Fibroblast of mammary gland (primary cell): ENCODE data around the gene RAB8A.

Experiments used
- DNase-seq: peaks from one replicate; pipeline ENCODE4 v3.0.0-alpha.2; 2010; ENCODE audit warnings: low read depth
- H3K4me3 ChIP-seq: 2 replicates; pipeline ENCODE4 v1.5.1; 2011; ENCODE audit warnings: low read depth, mild to moderate bottlenecking, low read length, moderate library complexity; ENCODE audit not compliant: control insufficient read depth
- TF ChIP-seq, protein P1 (sequence below): conservative IDR thresholded peaks from 2 replicates; pipeline ENCODE4 v1.5.1; 2011; ENCODE audit warnings: low read depth, low read length, inconsistent platforms; ENCODE audit not compliant: control insufficient read depth, insufficient read depth

Gene RAB8A

DNA sequence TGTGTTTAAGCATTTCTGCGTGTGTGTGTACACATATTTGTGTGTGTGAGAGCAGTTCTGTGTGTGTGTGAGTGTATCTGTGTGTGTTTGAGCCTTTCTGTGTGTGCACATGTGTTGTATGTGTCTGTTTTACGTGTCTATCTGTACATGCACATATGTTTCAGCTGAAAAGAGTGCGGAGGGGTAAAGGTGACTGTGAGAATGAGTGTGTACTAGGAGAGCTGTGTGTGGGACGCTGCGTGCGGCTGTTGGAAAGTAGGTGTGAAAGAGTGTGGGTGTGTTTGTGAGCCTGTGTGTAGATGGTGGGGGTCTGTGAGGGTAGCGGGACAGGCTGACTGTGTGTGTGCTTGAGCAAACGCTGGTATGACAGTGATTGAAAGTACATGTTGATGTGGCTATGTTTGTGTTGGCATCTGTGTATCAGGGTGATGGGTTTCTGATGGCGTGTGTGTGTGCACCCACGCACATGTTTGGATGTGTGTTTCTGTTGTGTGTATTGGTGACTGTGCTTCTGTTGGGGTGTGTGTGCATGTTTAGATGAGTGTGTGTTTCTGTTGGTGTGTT lies 42.9 kb upstream of the RAB8A start:
- no peak for DNase-seq
- H3K4me3 ChIP-seq, result peak overlapping the region; percentile 66
- TF ChIP-seq, protein P1, sequence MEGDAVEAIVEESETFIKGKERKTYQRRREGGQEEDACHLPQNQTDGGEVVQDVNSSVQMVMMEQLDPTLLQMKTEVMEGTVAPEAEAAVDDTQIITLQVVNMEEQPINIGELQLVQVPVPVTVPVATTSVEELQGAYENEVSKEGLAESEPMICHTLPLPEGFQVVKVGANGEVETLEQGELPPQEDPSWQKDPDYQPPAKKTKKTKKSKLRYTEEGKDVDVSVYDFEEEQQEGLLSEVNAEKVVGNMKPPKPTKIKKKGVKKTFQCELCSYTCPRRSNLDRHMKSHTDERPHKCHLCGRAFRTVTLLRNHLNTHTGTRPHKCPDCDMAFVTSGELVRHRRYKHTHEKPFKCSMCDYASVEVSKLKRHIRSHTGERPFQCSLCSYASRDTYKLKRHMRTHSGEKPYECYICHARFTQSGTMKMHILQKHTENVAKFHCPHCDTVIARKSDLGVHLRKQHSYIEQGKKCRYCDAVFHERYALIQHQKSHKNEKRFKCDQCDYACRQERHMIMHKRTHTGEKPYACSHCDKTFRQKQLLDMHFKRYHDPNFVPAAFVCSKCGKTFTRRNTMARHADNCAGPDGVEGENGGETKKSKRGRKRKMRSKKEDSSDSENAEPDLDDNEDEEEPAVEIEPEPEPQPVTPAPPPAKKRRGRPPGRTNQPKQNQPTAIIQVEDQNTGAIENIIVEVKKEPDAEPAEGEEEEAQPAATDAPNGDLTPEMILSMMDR, result no peak

DNA sequence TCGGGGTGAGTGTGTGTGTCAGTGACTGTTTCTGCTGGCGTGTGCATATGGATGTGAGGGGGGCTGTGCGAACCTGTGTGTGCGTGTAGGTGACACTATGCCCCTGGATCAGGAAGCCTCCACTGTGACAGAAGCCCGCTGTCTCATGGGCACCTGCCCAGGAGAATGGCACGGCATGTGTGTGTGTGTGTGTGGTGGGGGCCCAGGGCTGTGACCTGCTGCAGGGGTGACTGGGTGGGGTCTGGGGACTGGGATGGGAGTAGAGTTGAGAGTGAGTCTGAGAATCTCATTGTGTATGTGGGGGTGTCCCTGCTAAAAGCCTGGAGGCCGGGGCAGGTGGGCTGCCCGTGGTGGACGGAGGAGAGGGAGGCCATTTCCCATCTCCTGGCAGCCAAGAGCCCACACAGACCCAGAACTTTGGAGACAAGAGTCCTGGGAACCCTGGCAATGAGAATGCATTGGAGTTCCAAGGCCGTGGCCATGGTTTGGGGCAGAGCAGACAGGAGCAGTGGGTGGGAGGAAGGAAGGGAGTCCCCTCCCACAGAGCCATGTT lies 41.8 kb upstream of the RAB8A start:
- no peak for DNase-seq
- TF ChIP-seq, protein P1, result no peak
- no peak overlapping the region for H3K4me3 ChIP-seq

DNA sequence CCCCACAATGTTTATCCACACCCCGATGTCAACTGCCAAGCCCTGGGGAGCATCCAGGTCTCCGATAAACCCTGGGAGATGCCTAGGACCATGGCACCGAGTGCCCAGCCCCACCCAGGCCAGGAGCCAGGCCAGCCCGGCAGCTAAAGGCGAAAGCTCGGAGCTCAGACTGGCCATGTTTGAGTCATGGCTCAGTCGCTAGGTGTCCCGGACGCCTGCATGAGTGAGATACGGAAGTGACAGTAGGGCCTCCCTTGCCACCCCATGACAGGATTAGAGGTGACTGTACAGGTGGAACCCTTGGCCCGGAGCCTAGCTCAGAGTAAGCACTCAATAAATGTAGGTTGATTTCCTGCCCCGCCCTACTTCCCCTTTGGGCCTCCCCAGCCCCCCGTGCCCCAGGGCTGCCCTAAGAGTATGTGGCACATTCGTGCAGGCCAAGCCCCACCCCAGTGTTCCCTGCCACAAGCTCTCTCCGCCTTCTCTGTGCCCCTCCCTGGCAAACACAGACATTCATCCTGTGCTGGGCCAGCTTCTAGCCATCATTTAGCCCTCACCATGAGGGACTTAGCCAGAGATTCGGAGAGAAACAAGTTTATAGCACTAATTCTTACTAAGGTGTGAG lies 41.2 kb upstream of the RAB8A start:
- no peak overlapping the region for H3K4me3 ChIP-seq
- TF ChIP-seq, protein P1, result no peak
- DNase-seq, result no peak

DNA sequence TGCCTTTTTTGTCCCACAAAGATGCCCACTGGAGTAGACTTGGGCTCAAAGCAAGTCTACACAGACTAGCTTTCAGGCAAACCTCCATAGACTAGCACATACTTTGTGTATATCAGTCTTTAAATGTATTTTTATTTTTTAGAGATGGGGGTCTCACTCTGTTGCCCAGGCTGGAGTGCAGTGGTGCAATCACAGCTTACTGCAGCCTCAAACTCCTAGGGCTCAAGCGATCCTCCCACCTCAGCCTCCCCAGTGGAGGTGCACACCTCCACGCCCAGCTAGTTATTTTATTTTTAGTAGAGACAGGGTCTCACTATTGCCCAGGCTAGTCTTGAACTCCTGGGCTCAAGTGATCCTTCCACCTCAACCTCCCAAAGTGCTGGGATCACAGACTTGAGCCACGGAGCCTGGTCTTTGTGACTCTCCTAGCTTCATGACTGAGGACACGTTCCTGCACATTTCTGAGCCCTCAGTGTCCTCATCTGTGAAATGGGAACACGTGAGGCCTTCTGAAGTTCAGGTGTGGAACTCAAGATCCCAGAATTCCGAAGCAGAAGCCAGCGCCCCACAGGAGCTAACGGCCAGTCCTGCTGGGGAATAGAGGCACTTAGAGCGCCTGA lies 40.5 kb upstream of the RAB8A start:
- DNase-seq, result no peak
- TF ChIP-seq, protein P1, result no peak
- H3K4me3 ChIP-seq, result no peak overlapping the region

DNA sequence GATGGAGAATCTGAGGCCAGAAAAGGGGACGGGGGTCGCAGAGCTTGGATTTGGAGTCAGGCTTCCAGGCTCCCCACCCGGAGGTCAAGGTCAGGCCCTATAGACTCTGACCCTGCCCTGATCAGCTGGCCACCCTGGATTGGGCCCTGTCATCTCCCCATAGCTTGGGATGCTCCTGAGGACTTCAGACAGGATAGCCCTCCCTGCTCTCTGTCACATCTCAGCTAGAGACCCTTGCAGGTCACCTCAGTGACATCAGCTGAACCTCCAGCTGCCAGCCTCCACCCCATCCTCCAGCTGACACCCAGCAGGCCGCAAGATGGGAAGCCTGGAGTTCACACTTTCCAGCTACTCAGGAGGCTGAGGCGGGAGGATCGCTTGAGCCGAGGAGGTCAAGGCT lies 38.2 kb upstream of the RAB8A start:
- DNase-seq, result no peak
- TF ChIP-seq, protein P1, result no peak
- no peak overlapping the region for H3K4me3 ChIP-seq

DNA sequence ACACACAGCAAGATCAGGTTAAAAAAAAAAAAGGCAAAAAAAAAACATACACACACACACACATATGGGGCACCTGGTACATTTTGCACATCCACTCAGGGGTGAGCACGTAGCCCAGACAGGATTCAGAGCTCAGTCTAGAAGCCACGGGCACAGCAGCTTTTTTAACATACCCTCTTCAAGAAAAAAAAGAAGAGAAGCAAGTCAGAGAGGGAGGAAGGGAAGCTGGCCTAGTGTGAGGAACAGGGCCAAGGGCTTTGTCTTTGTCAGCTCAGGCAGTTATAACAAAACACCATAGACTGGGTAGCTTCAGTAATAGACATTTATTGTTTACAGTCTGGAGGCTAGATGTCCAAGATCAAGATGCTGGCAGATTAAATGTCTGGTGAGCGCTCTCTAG lies 37.7 kb upstream of the RAB8A start:
- DNase-seq, result no peak
- no peak overlapping the region for H3K4me3 ChIP-seq
- TF ChIP-seq, protein P1, result no peak
